SK-MEL-5 (cell line): ENCODE measurements around the gene APBB1. TPM values are rescaled to one million over a fixed set of nuclear protein-coding genes. Genes with fewer than 3 reads are reported as not detected.
A peak's percentile ranks its signal among the peaks of the same experiment; 100 is the strongest.

Experiments used
- DNase-seq: peaks from one replicate; pipeline ENCODE4 v3.0.0-alpha.2; 2016; ENCODE audit warnings: low read depth, low spot score
- in situ Hi-C: cut with HindIII; loops from 2 replicates; pipeline ENCODE4 v1.10.0; 2016; ENCODE audit warnings: low sequenced_read_pairs, high pct_unique_total_duplicates, low pct_unique_long_range_greater_than_20kb
- polyA plus RNA-seq, 2 experiments: library from polyadenylated mRNA; depleted of rRNA; stranded (reverse); fragments of >200 nt; gene quantifications; 2 replicates each; pipeline ENCODE4 v1.2.3, GENCODE V29; 2015
- total RNA-seq: library from RNA; depleted of rRNA; stranded (reverse); fragments of >200 nt; shearing (Covaris generic); gene quantifications from 2 replicates; pipeline ENCODE4 v1.2.3, GENCODE V29; 2014; rRNA removed

APBB1 gene
- total RNA-seq = 38.0 and 46.2 TPM in 2 replicates
- 42.3 and 44.6 TPM in 2 replicates for polyA plus RNA-seq (2015; cell fraction: cytosol; rRNA removed)
- polyA plus RNA-seq (2015; cell fraction: nucleus; rRNA removed) = 42.3 and 57.8 TPM in 2 replicates

GRCh38 chr11:6419009-6419631 is at the start of gene APBB1:
TSS of gene APBB1 (minus strand) at chr11:6419094. CDS start at chr11:6411347, 7,747 bp downstream.
- DNase-seq = peak; percentile 47
- in situ Hi-C loops = no loop called here

GRCh38 chr11:6459099-6459450 is 40.2 kb upstream of the APBB1 start:
- in situ Hi-C loops = no loop called here
- no peak for DNase-seq

GRCh38 chr11:6458352-6459098 is 39.6 kb upstream of the APBB1 start:
- in situ Hi-C loops = no loop called here
- no peak for DNase-seq

- no peak for DNase-seq
- in situ Hi-C loops = no loop called here
Observed at GRCh38 chr11:6457581-6458320, 38.9 kb upstream of the APBB1 start.

GRCh38 chr11:6456361-6457073 is 37.6 kb upstream of the APBB1 start:
- in situ Hi-C loops = no loop called here
- DNase-seq = no peak

GRCh38 chr11:6455070-6455469 is 36.2 kb upstream of the APBB1 start:
- in situ Hi-C loops = no loop called here
- no peak for DNase-seq

- DNase-seq = no peak
Observed at GRCh38 chr11:6453152-6453551, 34.3 kb upstream of the APBB1 start.

GRCh38 chr11:6452219-6452618 is 33.3 kb upstream of the APBB1 start:
- in situ Hi-C loops = no loop called here
- no peak for DNase-seq

More at GRCh38 chr11:6453152-6453551, 34.3 kb upstream of the APBB1 start:
- in situ Hi-C loops = no loop called here

GRCh38 chr11:6448574-6448973 is 29.7 kb upstream of the APBB1 start:
- in situ Hi-C loops = no loop called here

GRCh38 chr11:6443269-6444003 is 24.5 kb upstream of the APBB1 start:
- peak; percentile 70 for DNase-seq
- in situ Hi-C loops = no loop called here

More at GRCh38 chr11:6448574-6448973, 29.7 kb upstream of the APBB1 start:
- no peak for DNase-seq

GRCh38 chr11:6442441-6442840 is 23.5 kb upstream of the APBB1 start:
- in situ Hi-C loops = no loop called here
- DNase-seq = no peak

GRCh38 chr11:6440906-6441358 is 22.0 kb upstream of the APBB1 start, which contains the start of gene HPX:
TSS of gene HPX (minus strand) at chr11:6440987. CDS start at chr11:6440963, 24 bp downstream.
- in situ Hi-C loops = no loop called here
- DNase-seq = no peak

GRCh38 chr11:6438979-6439571 is 20.2 kb upstream of the APBB1 start:
- peak; percentile 85 for DNase-seq
- in situ Hi-C loops = no loop called here

GRCh38 chr11:6437993-6438392 is 19.1 kb upstream of the APBB1 start:
- peak; percentile 70 for DNase-seq
- in situ Hi-C loops = no loop called here

- in situ Hi-C loops = no loop called here
Observed at GRCh38 chr11:6437423-6437822, 18.5 kb upstream of the APBB1 start.

GRCh38 chr11:6433998-6434660 is 15.2 kb upstream of the APBB1 start:
- in situ Hi-C loops = no loop called here
- no peak for DNase-seq

More at GRCh38 chr11:6437423-6437822, 18.5 kb upstream of the APBB1 start:
- DNase-seq = no peak
